H9 (cell line): ENCODE results near the gene PGS1. TPM values are rescaled to one million over a fixed set of nuclear protein-coding genes. Genes with fewer than 3 reads are reported as not detected.

Experiments used
- DNase-seq: peaks from one replicate; pipeline ENCODE4 v3.0.0-alpha.2; 2017
- H2AFZ ChIP-seq: one replicate; pipeline ENCODE4 v1.6.1; 2013; ENCODE audit warnings: mild to moderate bottlenecking, low read length, control low read depth, moderate library complexity
- H2AK5ac ChIP-seq: 2 replicates; pipeline ENCODE4 v1.6.1; 2013; ENCODE audit warnings: low read length, control low read depth, mixed read lengths; ENCODE audit not compliant: insufficient read length
- H2BK120ac ChIP-seq: one replicate; pipeline ENCODE4 v1.6.1; 2013; ENCODE audit warnings: low read depth, mild to moderate bottlenecking, low read length, control low read depth, inconsistent platforms; ENCODE audit not compliant: poor library complexity, severe bottlenecking
- H2BK12ac ChIP-seq: 2 replicates; pipeline ENCODE4 v1.6.1; 2013; ENCODE audit warnings: low read length, control low read depth, mixed read lengths, low read depth; ENCODE audit not compliant: insufficient read length
- H2BK15ac ChIP-seq: 2 replicates; pipeline ENCODE4 v1.6.1; 2013; ENCODE audit warnings: low read depth, low read length, control low read depth
- H2BK20ac ChIP-seq: one replicate; pipeline ENCODE4 v1.6.1; 2013; ENCODE audit warnings: low read depth, mild to moderate bottlenecking, low read length, control low read depth, inconsistent platforms; ENCODE audit not compliant: poor library complexity, severe bottlenecking
- H2BK5ac ChIP-seq: 2 replicates; pipeline ENCODE4 v1.6.1; 2013; ENCODE audit warnings: low read length, control low read depth, mixed read lengths; ENCODE audit not compliant: insufficient read length
- H3K14ac ChIP-seq: 2 replicates; pipeline ENCODE4 v1.6.1; 2013; ENCODE audit warnings: low read length, control low read depth; ENCODE audit not compliant: insufficient read depth
- H3K18ac ChIP-seq: 2 replicates; pipeline ENCODE4 v1.6.1; 2013; ENCODE audit warnings: low read depth, mild to moderate bottlenecking, mixed read lengths, low read length, control low read depth; ENCODE audit not compliant: insufficient read length
- H3K23ac ChIP-seq: 2 replicates; pipeline ENCODE4 v1.6.1; 2013; ENCODE audit warnings: low read length, control low read depth, mixed read lengths, low read depth; ENCODE audit not compliant: insufficient read length
- H3K23me2 ChIP-seq: 2 replicates; pipeline ENCODE4 v1.6.1; 2013; ENCODE audit warnings: low read depth, mild to moderate bottlenecking, mixed read lengths, low read length, control low read depth; ENCODE audit not compliant: insufficient read length, poor library complexity, severe bottlenecking
- H3K27ac ChIP-seq: 2 replicates; pipeline ENCODE4 v1.5.1; 2013; ENCODE audit warnings: low read length, control low read depth, mixed read lengths, low read depth; ENCODE audit not compliant: insufficient read length
- H3K27me3 ChIP-seq: 2 replicates; pipeline ENCODE4 v1.6.1; 2013; ENCODE audit warnings: low read length, control low read depth, inconsistent platforms; ENCODE audit not compliant: insufficient read depth
- H3K4ac ChIP-seq: 2 replicates; pipeline ENCODE4 v1.6.1; 2013; ENCODE audit warnings: low read depth, mild to moderate bottlenecking, control low read depth, inconsistent platforms, low read length, moderate library complexity
- H3K4me1 ChIP-seq: 2 replicates; pipeline ENCODE4 v1.6.1; 2013; ENCODE audit warnings: low read length, control low read depth, inconsistent platforms; ENCODE audit not compliant: insufficient read depth
- H3K4me2 ChIP-seq: 2 replicates; pipeline ENCODE4 v1.6.1; 2013; ENCODE audit warnings: low read length, control low read depth, mixed read lengths; ENCODE audit not compliant: insufficient read length, insufficient read depth
- H3K56ac ChIP-seq: 2 replicates; pipeline ENCODE4 v1.6.1; 2013; ENCODE audit warnings: low read depth, mild to moderate bottlenecking, mixed read lengths, low read length, control low read depth; ENCODE audit not compliant: insufficient read length
- H3K79me1 ChIP-seq: 2 replicates; pipeline ENCODE4 v1.6.1; 2013; ENCODE audit warnings: low read depth, mild to moderate bottlenecking, moderate library complexity, low read length, control low read depth, inconsistent platforms; ENCODE audit not compliant: insufficient read depth, poor library complexity, severe bottlenecking
- H3K79me2 ChIP-seq: 2 replicates; pipeline ENCODE4 v1.6.1; 2013; ENCODE audit warnings: low read length, control low read depth, inconsistent platforms; ENCODE audit not compliant: insufficient read depth
- H3K9ac ChIP-seq: 2 replicates; pipeline ENCODE4 v1.6.1; 2013; ENCODE audit warnings: low read length, control low read depth, mixed read lengths; ENCODE audit not compliant: insufficient read length; ENCODE audit errors: extremely low read depth
- H3K9me3 ChIP-seq: one replicate; pipeline ENCODE4 v1.6.1; 2013; ENCODE audit warnings: low read depth, low read length, inconsistent platforms; ENCODE audit not compliant: control insufficient read depth
- H3T11ph ChIP-seq: one replicate; pipeline ENCODE4 v1.6.1; 2013; ENCODE audit warnings: mild to moderate bottlenecking, low read length, control low read depth, inconsistent platforms
- H4K20me1 ChIP-seq: one replicate; pipeline ENCODE4 v1.6.1; 2013; ENCODE audit not compliant: control insufficient read depth, insufficient read length, insufficient read depth
- H4K5ac ChIP-seq: 2 replicates; pipeline ENCODE4 v1.6.1; 2013; ENCODE audit warnings: low read depth, mild to moderate bottlenecking, mixed read lengths, low read length, control low read depth; ENCODE audit not compliant: insufficient read length
- H4K8ac ChIP-seq: replicated peaks from 2 replicates; pipeline ENCODE4 v1.6.1; 2013; ENCODE audit warnings: low read length, control low read depth, mixed read lengths, low read depth; ENCODE audit not compliant: insufficient read length
- H4K91ac ChIP-seq: 2 replicates; pipeline ENCODE4 v1.6.1; 2013; ENCODE audit warnings: low read depth, mild to moderate bottlenecking, moderate library complexity, mixed read lengths, low read length, control low read depth; ENCODE audit not compliant: insufficient read length
- H3K27ac Mint-ChIP-seq, 3 experiments: 2 replicates in 2 of 3; 3 replicates in 1 of 3; pipeline ENCODE4 v1.8.0; 2020 to 2021; ENCODE audit warnings: mixed read lengths in 3 of 3, mild to moderate bottlenecking in 1 of 3, moderate library complexity in 1 of 3
- H3K27me3 Mint-ChIP-seq: 2 replicates; pipeline ENCODE4 v1.8.0; 2021; ENCODE audit warnings: low read depth, mild to moderate bottlenecking, moderate library complexity, mixed read lengths
- H3K36me3 Mint-ChIP-seq, 3 experiments: 2 replicates in 2 of 3; 3 replicates in 1 of 3; pipeline ENCODE4 v1.8.0; 2020 to 2021; ENCODE audit warnings: low read depth in 3 of 3, mixed read lengths in 3 of 3; ENCODE audit not compliant: insufficient read depth in 1 of 3
- H3K4me1 Mint-ChIP-seq, 2 experiments: 2 replicates each; pipeline ENCODE4 v1.8.0; 2020; ENCODE audit warnings: mixed read lengths in 2 of 2
- H3K4me3 Mint-ChIP-seq, 2 experiments: 2 replicates in 1 of 2; 3 replicates in 1 of 2; pipeline ENCODE4 v1.8.0; 2020 to 2021; ENCODE audit warnings: mild to moderate bottlenecking in 2 of 2, mixed read lengths in 2 of 2, moderate library complexity in 1 of 2
- H3K9me3 Mint-ChIP-seq, 2 experiments: 2 replicates in 1 of 2; 3 replicates in 1 of 2; pipeline ENCODE4 v1.8.0; 2020; ENCODE audit warnings: mild to moderate bottlenecking in 2 of 2, mixed read lengths in 2 of 2, moderate library complexity in 1 of 2
- CTCF ChIP-seq: fragments of 200-600 bp; sonication (generic); conservative IDR thresholded peaks from 3 replicates; pipeline ENCODE4 v1.8.0; 2021; ENCODE audit warnings: antibody characterized with exemption, mild to moderate bottlenecking
- WGBS: extraction: QIAGEN DNeasy Blood & Tissue Kit; methylation state at CpG from one replicate; pipeline ENCODE4 v1.1.7; 2013; ENCODE audit warnings: missing lambda C conversion rate, low lambda C conversion rate, mixed read lengths; ENCODE audit not compliant: insufficient read length; ENCODE audit errors: extremely low coverage; 5-methylcytosine and 5-hydroxymethylcytosine counted together
- total RNA-seq: library from RNA; stranded (reverse); gene quantifications from 2 replicates; pipeline ENCODE4 v1.2.1, GENCODE V29; 2021

The PGS1 gene
- total RNA-seq, 1 experiment from 2014 or later: 45.7 TPM

DNA sequence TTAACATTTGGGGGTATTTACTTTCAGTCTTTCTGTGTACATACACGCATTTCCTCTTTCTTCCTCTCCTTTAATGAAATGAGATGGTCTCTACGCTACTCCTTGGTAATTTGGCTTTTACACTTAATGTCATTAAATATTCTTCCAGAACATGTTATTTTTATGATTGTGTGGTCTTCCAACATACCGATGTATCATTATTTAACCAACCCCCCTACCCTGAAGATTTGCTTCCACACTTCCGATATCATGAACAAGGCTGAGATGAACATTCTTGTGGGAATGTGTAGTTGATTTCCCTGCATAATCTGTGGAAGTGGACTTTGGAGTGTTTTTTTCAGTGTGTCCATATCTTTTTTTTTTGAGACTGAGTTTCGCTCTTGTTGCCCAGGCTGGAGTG is 2.3 kb upstream of the PGS1 start:
- Histone ChIP-seq H3K4me2 (no peak overlapping the region), H3K9me3 (no peaks in the 10 kb centered on the region), H3K79me1 (no peaks in the 10 kb centered on the region), H3K14ac (no peak overlapping the region), H4K91ac (no peak overlapping the region), H3K9ac (no peak overlapping the region), H2BK20ac (no peak overlapping the region), H3K4me1 (peaks cover 2% of the 10 kb centered on the region; the same call in 1 of the 2 replicates), H4K8ac (no peak overlapping the region), H3K56ac (no peak overlapping the region), H3T11ph (no peak overlapping the region), H3K23ac (no peak overlapping the region), H3K18ac (no peak overlapping the region), H3K27ac (no peak overlapping the region), H3K23me2 (peaks cover 7% of the 10 kb centered on the region), H2BK120ac (no peak overlapping the region), H2BK15ac (no peak overlapping the region), H4K20me1 (no peaks in the 10 kb centered on the region), H3K79me2 (peaks cover 19% of the 10 kb centered on the region; the same call in 1 of the 2 replicates), H4K5ac (no peak overlapping the region), H3K27me3 (no peaks in the 10 kb centered on the region), H2AK5ac (no peak overlapping the region), H2AFZ (no peak overlapping the region), H2BK12ac (no peak overlapping the region), H3K4ac (no peak overlapping the region), H2BK5ac (no peak overlapping the region)
- Mint-ChIP-seq H3K27ac (no peak overlapping the region; a peak in 1 of 7 replicates), H3K27me3 (no peaks in the 10 kb centered on the region), H3K4me3 (no peak overlapping the region), H3K4me1 (peaks cover 56 to 62% of the 10 kb centered on the region in 2 experiments), H3K36me3 (peaks cover 3 to 8% (median 6%) of the 10 kb centered on the region in 3 experiments; a peak in 5 of 7 replicates), H3K9me3 (no peaks in the 10 kb centered on the region)
- WGBS: no CpG with 5 or more reads among the region's 5 CpGs
- no peak for DNase-seq
- TF ChIP-seq CTCF: no peak
